DOHH2 (cell line): ENCODE measurements around the gene PEX5.

Experiments
- EZH2phosphoT487 ChIP-seq: fragments of 200-600 bp; sonication (generic); IDR thresholded peaks from 2 replicates; pipeline ENCODE4 v1.6.1; 2017; ENCODE audit warnings: borderline replicate concordance, mild to moderate bottlenecking, antibody characterized with exemption, low read length, moderate library complexity, mixed read lengths
- TF ChIP-seq, protein P1 (sequence below): fragments of 200-600 bp; sonication (generic); IDR thresholded peaks from one replicate; pipeline ENCODE4 v1.5.1; 2014; ENCODE audit warnings: antibody characterized with exemption, mild to moderate bottlenecking, low read depth, low read length; ENCODE audit not compliant: poor library complexity, severe bottlenecking

DNA sequence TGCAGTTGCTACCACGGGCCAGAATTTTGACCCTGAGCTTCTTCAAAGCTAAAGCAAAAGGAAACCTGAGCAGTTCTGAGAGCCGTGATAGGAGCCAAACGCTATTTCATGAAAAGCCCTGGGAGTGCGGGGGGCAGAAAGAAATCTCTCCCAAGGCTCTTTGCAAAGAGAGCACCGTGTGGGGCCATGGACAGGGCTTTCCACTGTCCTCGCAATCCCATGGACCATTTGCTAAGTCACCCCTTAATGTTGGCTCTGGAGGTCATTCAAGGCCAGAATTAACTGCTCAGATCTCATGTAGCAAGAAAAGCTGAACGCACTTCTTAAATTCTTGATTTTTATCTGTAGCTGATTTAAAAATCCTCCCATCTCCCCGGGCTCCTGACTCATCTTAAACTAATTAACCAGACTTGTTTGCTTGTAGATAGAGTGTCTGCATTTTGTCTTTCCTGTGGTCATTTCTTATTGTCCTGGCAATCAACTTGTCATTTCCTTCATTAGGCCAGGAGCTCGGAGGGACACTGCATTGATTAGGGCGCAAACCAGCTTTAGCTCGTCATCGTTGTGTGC is 34.5 kb upstream of the PEX5 start:
- TF ChIP-seq EZH2phosphoT487, result no peak
- TF ChIP-seq, protein P1, sequence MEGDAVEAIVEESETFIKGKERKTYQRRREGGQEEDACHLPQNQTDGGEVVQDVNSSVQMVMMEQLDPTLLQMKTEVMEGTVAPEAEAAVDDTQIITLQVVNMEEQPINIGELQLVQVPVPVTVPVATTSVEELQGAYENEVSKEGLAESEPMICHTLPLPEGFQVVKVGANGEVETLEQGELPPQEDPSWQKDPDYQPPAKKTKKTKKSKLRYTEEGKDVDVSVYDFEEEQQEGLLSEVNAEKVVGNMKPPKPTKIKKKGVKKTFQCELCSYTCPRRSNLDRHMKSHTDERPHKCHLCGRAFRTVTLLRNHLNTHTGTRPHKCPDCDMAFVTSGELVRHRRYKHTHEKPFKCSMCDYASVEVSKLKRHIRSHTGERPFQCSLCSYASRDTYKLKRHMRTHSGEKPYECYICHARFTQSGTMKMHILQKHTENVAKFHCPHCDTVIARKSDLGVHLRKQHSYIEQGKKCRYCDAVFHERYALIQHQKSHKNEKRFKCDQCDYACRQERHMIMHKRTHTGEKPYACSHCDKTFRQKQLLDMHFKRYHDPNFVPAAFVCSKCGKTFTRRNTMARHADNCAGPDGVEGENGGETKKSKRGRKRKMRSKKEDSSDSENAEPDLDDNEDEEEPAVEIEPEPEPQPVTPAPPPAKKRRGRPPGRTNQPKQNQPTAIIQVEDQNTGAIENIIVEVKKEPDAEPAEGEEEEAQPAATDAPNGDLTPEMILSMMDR, result no peak
